HG03066 (cell line): ENCODE results near the gene ID2.

ENCODE experiments used
- ATAC-seq: cut with Tn5 transposase; IDR thresholded peaks from one replicate; pipeline ENCODE4 v1.9.1; 2021; ENCODE audit warnings: low read depth; ENCODE audit not compliant: unreplicated experiment

ID2 gene

GRCh38 chr2:8681786-8682692 is at the start of gene ID2:
TSS of gene ID2 (plus strand) at chr2:8682056. CDS start at chr2:8682166, 110 bp downstream.
- peak; percentile 56 for ATAC-seq

- ATAC-seq: no peak
Measured at GRCh38 chr2:8632755-8633154, 49.1 kb upstream of the ID2 start.

GRCh38 chr2:8633186-8633734 is 48.6 kb upstream of the ID2 start:
- no peak for ATAC-seq

GRCh38 chr2:8633735-8634313 is 48.0 kb upstream of the ID2 start:
- ATAC-seq: no peak

GRCh38 chr2:8634466-8635172 is 47.2 kb upstream of the ID2 start:
- no peak for ATAC-seq

- no peak for ATAC-seq
Measured at GRCh38 chr2:8636041-8636491, 45.8 kb upstream of the ID2 start.

GRCh38 chr2:8636721-8637636 is 44.9 kb upstream of the ID2 start:
- no peak for ATAC-seq

- ATAC-seq: no peak
Measured at GRCh38 chr2:8638327-8638726, 43.5 kb upstream of the ID2 start.

GRCh38 chr2:8639122-8639635 is 42.7 kb upstream of the ID2 start:
- ATAC-seq: no peak

- no peak for ATAC-seq
Measured at GRCh38 chr2:8640498-8640897, 41.4 kb upstream of the ID2 start.

- ATAC-seq: no peak
Measured at GRCh38 chr2:8641301-8641965, 40.4 kb upstream of the ID2 start.

- ATAC-seq: no peak
Measured at GRCh38 chr2:8642366-8643068, 39.3 kb upstream of the ID2 start.

GRCh38 chr2:8643250-8643995 is 38.4 kb upstream of the ID2 start:
- ATAC-seq: no peak

- no peak for ATAC-seq
Measured at GRCh38 chr2:8643996-8644356, 37.9 kb upstream of the ID2 start.

GRCh38 chr2:8644605-8645175 is 37.2 kb upstream of the ID2 start:
- no peak for ATAC-seq

- ATAC-seq: no peak
Measured at GRCh38 chr2:8645176-8645831, 36.6 kb upstream of the ID2 start.
